Fibroblast of lung (primary cell): Measurements from ENCODE around the gene IGF1R. TPM values are rescaled to one million over a fixed set of nuclear protein-coding genes. Genes with fewer than 3 reads are reported as not detected.

Source experiments
- DNase-seq, 2 donors: peaks; one replicate each; pipeline versions ENCODE4 v3.0.0 to v3.0.0-alpha.2; 2010; ENCODE audit warnings: low read depth in 2 of 2
- H2AFZ ChIP-seq: 2 replicates; pipeline ENCODE4 v1.5.1; 2012; ENCODE audit warnings: low read length, control low read depth, inconsistent platforms
- H3K27ac ChIP-seq: 2 replicates; pipeline ENCODE4 v1.5.1; 2011; ENCODE audit warnings: low read length, control low read depth; ENCODE audit not compliant: insufficient read depth
- H3K27me3 ChIP-seq: 2 replicates; pipeline ENCODE4 v1.5.1; 2011; ENCODE audit warnings: mild to moderate bottlenecking, low read length; ENCODE audit not compliant: control insufficient read depth, insufficient read depth
- H3K36me3 ChIP-seq: 2 replicates; pipeline ENCODE4 v1.5.1; 2011; ENCODE audit warnings: low read length; ENCODE audit not compliant: control insufficient read depth, insufficient read depth
- H3K4me1 ChIP-seq: 2 replicates; pipeline ENCODE4 v1.5.1; 2011; ENCODE audit warnings: low read length; ENCODE audit not compliant: control insufficient read depth, insufficient read depth; ENCODE audit errors: extremely low read depth
- H3K4me2 ChIP-seq: 2 replicates; pipeline ENCODE4 v1.5.1; 2011; ENCODE audit warnings: low read length, control low read depth; ENCODE audit not compliant: insufficient read depth; ENCODE audit errors: extremely low read depth
- H3K4me3 ChIP-seq, 4 experiments: fragments of 200-600 bp in 1 of 4; sonication (generic) in 1 of 4; replicated peaks in 1 of 4; 2 replicates each; pipeline ENCODE4 v1.5.1; 2011 to 2016; ENCODE audit warnings: low read length in 4 of 4, low read depth in 3 of 4, mild to moderate bottlenecking in 3 of 4, control low read depth in 2 of 4, inconsistent platforms in 1 of 4, mixed read lengths in 1 of 4; ENCODE audit not compliant: insufficient read depth in 1 of 4; ENCODE audit errors: control extremely low read depth in 1 of 4
- H3K79me2 ChIP-seq: 2 replicates; pipeline ENCODE4 v1.5.1; 2012; ENCODE audit warnings: mild to moderate bottlenecking, low read length, inconsistent platforms; ENCODE audit not compliant: control insufficient read depth, insufficient read depth
- H3K9ac ChIP-seq: 2 replicates; pipeline ENCODE4 v1.5.1; 2011; ENCODE audit warnings: mild to moderate bottlenecking, low read length, control low read depth; ENCODE audit not compliant: insufficient read depth
- H3K9me3 ChIP-seq: 2 replicates; pipeline ENCODE4 v1.5.1; 2012; ENCODE audit warnings: low read depth, low read length; ENCODE audit not compliant: control insufficient read depth, insufficient read depth
- H4K20me1 ChIP-seq: 2 replicates; pipeline ENCODE4 v1.5.1; 2011; ENCODE audit warnings: low read length; ENCODE audit not compliant: control insufficient read depth, insufficient read depth; ENCODE audit errors: extremely low read depth
- EZH2 ChIP-seq: IDR thresholded peaks from 2 replicates; pipeline ENCODE4 v1.5.1; 2012; ENCODE audit warnings: low read length, control low read depth, mild to moderate bottlenecking; ENCODE audit errors: missing control alignments
- polyA plus RNA-seq, 2 donors: library from polyadenylated mRNA; depleted of rRNA in 1 of 2; stranded (reverse) in 1 of 2; unstranded in 1 of 2; fragments of >200 nt; gene quantifications; 2 replicates each; pipeline ENCODE4 v1.2.1, GENCODE V29; 2011 to 2012; ENCODE audit warnings: missing spikeins in 1 of 2
- total RNA-seq: library from RNA; depleted of rRNA; stranded (reverse); fragments of >200 nt; gene quantifications from 2 replicates; pipeline ENCODE4 v1.2.1, GENCODE V29; 2014
- TF ChIP-seq, protein P1 (sequence below), 2 donors: IDR thresholded peaks in 1 of 2; conservative IDR thresholded peaks in 1 of 2; 1 replicate in 1 of 2; 2 replicates in 1 of 2; pipeline ENCODE4 v1.5.1; 2011 to 2012; ENCODE audit warnings: low read length in 2 of 2, control low read depth in 1 of 2, inconsistent platforms in 1 of 2, low read depth in 1 of 2, mild to moderate bottlenecking in 1 of 2

The IGF1R gene
- total and polyA plus RNA-seq, 2 donors (not counting 1 experiment from before 2014, with no cell fraction given), result 14.6 to 28.6 TPM

DNA sequence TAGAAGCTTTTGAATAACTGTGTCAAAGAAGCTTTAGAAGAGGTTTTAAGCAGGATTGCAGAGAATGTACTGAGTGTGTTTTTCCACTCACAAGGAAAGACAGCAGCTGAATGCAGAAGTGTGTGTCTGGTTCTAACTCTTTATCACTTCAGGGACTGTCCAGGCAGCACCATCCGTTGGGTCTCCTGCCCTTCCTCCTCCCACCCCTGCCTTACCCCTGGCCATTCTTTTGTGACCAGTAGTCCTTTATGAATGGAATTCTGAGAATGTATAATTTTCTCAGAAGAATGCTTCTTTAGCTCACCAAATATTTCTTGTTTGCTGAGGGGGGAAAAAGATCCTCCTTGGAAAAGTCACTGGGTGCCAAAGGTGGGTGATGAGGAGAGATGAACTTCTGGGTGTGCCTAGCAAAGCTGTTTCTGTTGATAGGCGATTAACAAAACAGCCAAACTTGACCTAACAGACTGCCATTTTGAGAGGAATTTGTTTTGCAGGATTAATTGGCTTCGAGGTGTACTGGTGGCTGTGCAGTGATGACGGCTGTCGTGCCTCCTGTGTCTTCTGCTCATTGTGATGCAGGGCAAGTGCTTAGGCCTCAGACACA is 70.9 kb downstream of the IGF1R start:
- no peaks in the 10 kb centered on the region for H3K27me3 ChIP-seq
- H3K4me1 ChIP-seq, result peaks cover 2% of the 10 kb centered on the region
- no peak overlapping the region for H2AFZ ChIP-seq
- H3K9me3 ChIP-seq, result no peaks in the 10 kb centered on the region
- H3K9ac ChIP-seq, result no peak overlapping the region
- TF ChIP-seq, protein P1, sequence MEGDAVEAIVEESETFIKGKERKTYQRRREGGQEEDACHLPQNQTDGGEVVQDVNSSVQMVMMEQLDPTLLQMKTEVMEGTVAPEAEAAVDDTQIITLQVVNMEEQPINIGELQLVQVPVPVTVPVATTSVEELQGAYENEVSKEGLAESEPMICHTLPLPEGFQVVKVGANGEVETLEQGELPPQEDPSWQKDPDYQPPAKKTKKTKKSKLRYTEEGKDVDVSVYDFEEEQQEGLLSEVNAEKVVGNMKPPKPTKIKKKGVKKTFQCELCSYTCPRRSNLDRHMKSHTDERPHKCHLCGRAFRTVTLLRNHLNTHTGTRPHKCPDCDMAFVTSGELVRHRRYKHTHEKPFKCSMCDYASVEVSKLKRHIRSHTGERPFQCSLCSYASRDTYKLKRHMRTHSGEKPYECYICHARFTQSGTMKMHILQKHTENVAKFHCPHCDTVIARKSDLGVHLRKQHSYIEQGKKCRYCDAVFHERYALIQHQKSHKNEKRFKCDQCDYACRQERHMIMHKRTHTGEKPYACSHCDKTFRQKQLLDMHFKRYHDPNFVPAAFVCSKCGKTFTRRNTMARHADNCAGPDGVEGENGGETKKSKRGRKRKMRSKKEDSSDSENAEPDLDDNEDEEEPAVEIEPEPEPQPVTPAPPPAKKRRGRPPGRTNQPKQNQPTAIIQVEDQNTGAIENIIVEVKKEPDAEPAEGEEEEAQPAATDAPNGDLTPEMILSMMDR (conservative IDR thresholded peaks at IDR 0.05 in 1 of 2, IDR thresholded peaks at IDR 0.05 in 1 of 2; ENCODE audit: low read depth in 1 of 2, low read length in 2 of 2), result no peak
- no peak for TF ChIP-seq EZH2
- no peaks in the 10 kb centered on the region for H3K36me3 ChIP-seq
- no peaks in the 10 kb centered on the region for H4K20me1 ChIP-seq
- H3K27ac ChIP-seq, result no peak overlapping the region
- H3K4me2 ChIP-seq, result no peak overlapping the region
- no peak overlapping the region for H3K4me3 ChIP-seq
- peaks cover 59% of the 10 kb centered on the region for H3K79me2 ChIP-seq
- DNase-seq, result peak in 1 of 2 donors; percentile 59

GRCh38 chr15:98720031-98720430 is 71.7 kb downstream of the IGF1R start:
- H3K27me3 ChIP-seq, result no peaks in the 10 kb centered on the region
- peaks cover 59% of the 10 kb centered on the region for H3K79me2 ChIP-seq
- no peak for DNase-seq
- no peak overlapping the region for H3K27ac ChIP-seq
- H3K36me3 ChIP-seq, result no peaks in the 10 kb centered on the region
- TF ChIP-seq, protein P1 (conservative IDR thresholded peaks at IDR 0.05 in 1 of 2, IDR thresholded peaks at IDR 0.05 in 1 of 2; ENCODE audit: low read depth in 1 of 2, low read length in 2 of 2), result no peak
- no peak for TF ChIP-seq EZH2
- no peaks in the 10 kb centered on the region for H3K9me3 ChIP-seq
- no peak overlapping the region for H3K4me2 ChIP-seq
- peaks cover 2% of the 10 kb centered on the region for H3K4me1 ChIP-seq
- no peak overlapping the region for H3K9ac ChIP-seq
- H2AFZ ChIP-seq, result no peak overlapping the region
- no peaks in the 10 kb centered on the region for H4K20me1 ChIP-seq
- H3K4me3 ChIP-seq, result no peak overlapping the region

- H3K27me3 ChIP-seq, result no peaks in the 10 kb centered on the region
- peak in 1 of 2 donors; percentile 49 for DNase-seq
- no peaks in the 10 kb centered on the region for H3K36me3 ChIP-seq
- no peak overlapping the region for H3K4me2 ChIP-seq
- TF ChIP-seq EZH2, result no peak
- TF ChIP-seq, protein P1 (conservative IDR thresholded peaks at IDR 0.05 in 1 of 2, IDR thresholded peaks at IDR 0.05 in 1 of 2; ENCODE audit: low read depth in 1 of 2, low read length in 2 of 2), result no peak
- peaks cover 2% of the 10 kb centered on the region for H3K4me1 ChIP-seq
- H2AFZ ChIP-seq, result no peak overlapping the region
- no peak overlapping the region for H3K27ac ChIP-seq
- no peak overlapping the region for H3K9ac ChIP-seq
- H4K20me1 ChIP-seq, result no peaks in the 10 kb centered on the region
- peaks cover 58% of the 10 kb centered on the region for H3K79me2 ChIP-seq
- H3K4me3 ChIP-seq, result no peak overlapping the region
- H3K9me3 ChIP-seq, result no peaks in the 10 kb centered on the region
These were observed 72.5 kb downstream of the IGF1R start for GRCh38 chr15:98720577-98721565.
